HCT116 (cell line): ENCODE data around the gene CCDC184. TPM values are rescaled to one million over a fixed set of nuclear protein-coding genes. Genes with fewer than 3 reads are reported as not detected.

Source experiments
- ATAC-seq: fragments of 200-7000 bp; cut with Tn5 transposase; 2 replicates; pipeline ENCODE4 v1.9.1; 2020; ENCODE audit warnings: mild to moderate bottlenecking, moderate library complexity
- BruUV-seq: library from RNA; stranded (reverse); fragments of 400-500 nt; replicated peaks from 2 replicates; lab custom pipeline; 2021; lab: Mats Ljungman, UMichigan
- CTCF ChIA-PET: fragments of 300-600 bp; sonication (Branson Sonifier 250); formaldehyde crosslinking; loops from one replicate; lab custom pipeline; 2021; ENCODE audit warnings: antibody characterized with exemption; lab: Charles Lee
- POLR2A ChIA-PET: fragments of 300-600, 350-600 bp; sonication (Branson Sonifier 250); formaldehyde crosslinking; loops from one replicate; lab custom pipeline; 2021; ENCODE audit warnings: antibody characterized with exemption; lab: Charles Lee
- RAD21 ChIA-PET, 2 experiments: fragments of 300-600 bp; sonication (Branson Sonifier 250); formaldehyde crosslinking; loops; one replicate each; lab custom pipeline; 2023; ENCODE audit warnings: low total read pairs in 2 of 2; ENCODE audit not compliant: uncharacterized antibody in 2 of 2, unreplicated experiment in 2 of 2, low non-redundant PET in 1 of 2; lab: Charles Lee
- DNase-seq: peaks from one replicate; pipeline ENCODE4 v3.0.0-alpha.2; 2010; ENCODE audit warnings: low read depth, low spot score
- H2AFZ ChIP-seq: fragments of 200-600 bp; shearing (Covaris generic), sonication (generic); 2 replicates; pipeline ENCODE4 v1.6.1; 2017; ENCODE audit warnings: low read depth, mixed run types, mixed read lengths, antibody characterized with exemption, low read length; ENCODE audit not compliant: poor library complexity, severe bottlenecking
- H3K27ac ChIP-seq: 2 replicates; pipeline ENCODE4 v1.5.1; 2012; ENCODE audit warnings: low read depth, low read length
- H3K27me3 ChIP-seq: fragments of 200-600 bp; sonication (generic); 2 replicates; pipeline ENCODE4 v1.6.1; 2016; ENCODE audit warnings: mixed run types, low read length, mixed read lengths; ENCODE audit not compliant: insufficient read depth
- H3K36me3 ChIP-seq, 2 experiments: fragments of 200-500 bp in 1 of 2; fragments of 200-600 bp in 1 of 2; sonication (Bioruptor generic) in 1 of 2; sonication (generic) in 1 of 2; 2 replicates each; pipeline versions ENCODE4 v1.5.1 to v1.6.1; 2014 to 2016; ENCODE audit warnings: low read length in 2 of 2, inconsistent platforms in 1 of 2, mixed read lengths in 1 of 2, mixed run types in 1 of 2; ENCODE audit not compliant: insufficient read depth in 2 of 2, control insufficient read depth in 1 of 2
- H3K4me1 ChIP-seq, 2 experiments: fragments of 200-600 bp in 1 of 2; sonication (generic) in 1 of 2; 2 replicates each; pipeline versions ENCODE4 v1.5.1 to v1.6.1; 2012 to 2017; ENCODE audit warnings: low read length in 2 of 2, inconsistent platforms in 1 of 2, mild to moderate bottlenecking in 1 of 2, mixed read lengths in 1 of 2, mixed run types in 1 of 2, moderate library complexity in 1 of 2; ENCODE audit not compliant: insufficient read depth in 2 of 2, control insufficient read depth in 1 of 2
- H3K4me2 ChIP-seq: fragments of 200-600 bp; sonication (generic); 2 replicates; pipeline ENCODE4 v1.6.1; 2017; ENCODE audit warnings: mixed run types, low read length, mixed read lengths
- H3K4me3 ChIP-seq, 2 experiments: fragments of 200-600 bp in 1 of 2; sonication (generic) in 1 of 2; replicated peaks in 1 of 2; 2 replicates each; pipeline ENCODE4 v1.5.1; 2011 to 2016; ENCODE audit warnings: low read length in 2 of 2, control low read depth in 1 of 2, low read depth in 1 of 2, mild to moderate bottlenecking in 1 of 2, mixed read lengths in 1 of 2, mixed run types in 1 of 2
- H3K79me2 ChIP-seq: fragments of 200-600 bp; sonication (generic); 2 replicates; pipeline ENCODE4 v1.6.1; 2017; ENCODE audit warnings: mild to moderate bottlenecking, mixed run types, low read length, moderate library complexity, mixed read lengths; ENCODE audit not compliant: insufficient read depth
- H3K9ac ChIP-seq: fragments of 200-600 bp; sonication (generic); 2 replicates; pipeline ENCODE4 v1.6.1; 2016; ENCODE audit warnings: low read length, mixed read lengths
- H3K9me2 ChIP-seq: fragments of 200-600 bp; sonication (generic), shearing (Covaris generic); 2 replicates; pipeline ENCODE4 v1.6.1; 2017; ENCODE audit warnings: mixed run types, mild to moderate bottlenecking, moderate library complexity; ENCODE audit not compliant: insufficient read depth
- H3K9me3 ChIP-seq, 2 experiments: fragments of 200-500 bp in 1 of 2; fragments of 200-600 bp in 1 of 2; sonication (Bioruptor generic) in 1 of 2; sonication (generic) in 1 of 2; 2 replicates each; pipeline ENCODE4 v1.6.1; 2014 to 2017; ENCODE audit warnings: low read length in 2 of 2, mixed read lengths in 2 of 2, inconsistent platforms in 1 of 2, low read depth in 1 of 2, mild to moderate bottlenecking in 1 of 2, mixed run types in 1 of 2, moderate library complexity in 1 of 2; ENCODE audit not compliant: control insufficient read depth in 1 of 2, insufficient read depth in 1 of 2
- H4K20me1 ChIP-seq: fragments of 200-600 bp; sonication (generic), shearing (Covaris generic); 2 replicates; pipeline ENCODE4 v1.6.1; 2017; ENCODE audit warnings: mixed run types, mild to moderate bottlenecking, moderate library complexity; ENCODE audit not compliant: insufficient read depth
- ATF3 ChIP-seq: IDR thresholded peaks from 2 replicates; pipeline ENCODE4 v1.6.1; 2012
- CBX3 ChIP-seq: IDR thresholded peaks from 2 replicates; pipeline ENCODE4 v1.6.1; 2012; ENCODE audit warnings: low read depth
- CEBPB ChIP-seq: IDR thresholded peaks from 2 replicates; pipeline ENCODE4 v1.6.1; 2012; ENCODE audit warnings: low read depth
- EZH2 ChIP-seq: fragments of 200-600 bp; sonication (generic); IDR thresholded peaks from 2 replicates; pipeline ENCODE4 v1.6.1; 2017; ENCODE audit warnings: antibody characterized with exemption, mixed run types
- EZH2phosphoT487 ChIP-seq: fragments of 200-600 bp; IDR thresholded peaks from 2 replicates; pipeline ENCODE4 v1.6.1; 2018; ENCODE audit warnings: antibody characterized with exemption, borderline replicate concordance
- FOSL1 ChIP-seq: IDR thresholded peaks from 2 replicates; pipeline ENCODE4 v1.6.1; 2012; ENCODE audit warnings: low read depth
- JUND ChIP-seq: IDR thresholded peaks from 2 replicates; pipeline ENCODE4 v1.6.1; 2012
- RAD21 ChIP-seq: IDR thresholded peaks from 2 replicates; pipeline ENCODE4 v1.6.1; 2012; ENCODE audit warnings: low read depth, mild to moderate bottlenecking
- REST ChIP-seq: IDR thresholded peaks from 2 replicates; pipeline ENCODE4 v1.6.1; 2012; ENCODE audit warnings: low read depth
- SIN3A ChIP-seq: IDR thresholded peaks from 2 replicates; pipeline ENCODE4 v1.6.1; 2012; ENCODE audit warnings: low read depth
- SRF ChIP-seq: IDR thresholded peaks from 2 replicates; pipeline ENCODE4 v1.6.1; 2012; ENCODE audit warnings: low read depth
- TCF7L2 ChIP-seq: IDR thresholded peaks from 2 replicates; pipeline ENCODE4 v1.7.0; 2011; ENCODE audit warnings: borderline replicate concordance, inconsistent platforms; ENCODE audit not compliant: insufficient read depth, insufficient read length; ENCODE audit errors: extremely low read depth
- ZFX ChIP-seq: fragments of 450-650 bp; IDR thresholded peaks from 2 replicates; pipeline ENCODE4 v1.6.1; 2017
- ZNF274 ChIP-seq: fragments of 200-500 bp; sonication (Bioruptor generic); IDR thresholded peaks from 2 replicates; pipeline ENCODE4 v1.6.1; 2014; ENCODE audit warnings: mild to moderate bottlenecking, low read depth, low read length, inconsistent platforms
- intact Hi-C: fragments of 100-400 bp; cut with micrococcal nuclease; formaldehyde crosslinking; loops from 2 replicates; pipeline ENCODE4 v1.10.0; 2022
- total RNA-seq: library from RNA; stranded (reverse); gene quantifications from one replicate; pipeline ENCODE4 v1.2.1, GENCODE V29; 2021; ENCODE audit not compliant: unreplicated experiment

The CCDC184 gene
- total RNA-seq, 1 experiment from 2014 or later = 0.34 TPM

- Histone ChIP-seq H3K36me3 (no peaks in the 10 kb centered on the region), H3K9me2 (no peaks in the 10 kb centered on the region), H3K9me3 (no peaks in the 10 kb centered on the region), H3K4me1 (no peaks in the 10 kb centered on the region), H3K27me3 (no peaks in the 10 kb centered on the region), H3K79me2 (no peaks in the 10 kb centered on the region), H3K4me3 (no peak overlapping the region), H3K9ac (no peak overlapping the region), H3K27ac (no peak overlapping the region), H4K20me1 (no peaks in the 10 kb centered on the region), H2AFZ (no peak overlapping the region), H3K4me2 (no peak overlapping the region)
- TF ChIP-seq ZFX = no peak
- TF ChIP-seq CBX3 = no peak
- no peak for TF ChIP-seq SRF
- no peak for TF ChIP-seq FOSL1
- no peak for TF ChIP-seq JUND
- no peak for TF ChIP-seq RAD21
- TF ChIP-seq REST = no peak
- no peak for TF ChIP-seq SIN3A
- TF ChIP-seq TCF7L2 = no peak
- no peak for TF ChIP-seq CEBPB
- TF ChIP-seq ATF3 = no peak
- TF ChIP-seq EZH2 = no peak
- TF ChIP-seq ZNF274 = no peak
- TF ChIP-seq EZH2phosphoT487 = no peak
- CTCF ChIA-PET = no interaction called here
- POLR2A ChIA-PET = no interaction called here
- BruUV-seq = no TSS peak
- RAD21 ChIA-PET = no interaction called here
- DNase-seq = no peak
- ATAC-seq = no peak
- intact Hi-C loops = loop anchor here (5.0 to 10.0 kb wide), 3 partner anchors 207 to 454 kb away; partner anchors contain the start of gene TMEM106C
Observed at GRCh38 chr12:48169011-48169410, 14.4 kb upstream of the CCDC184 start.
